Activated gamma-delta T cell (primary cell): Measurements from ENCODE around the gene TMC2.
"Not testable (repeated sequence)": the region's sequence is repeated elsewhere in the genome, so short reads cannot be mapped to it uniquely, and the experiment has no call there.

Source experiments
- DNase-seq: peaks from one replicate; lab custom pipeline; 2025; lab: John Stamatoyannopoulos, UW

Gene TMC2

GRCh38 chr20:2526218-2526583 lies 10.2 kb upstream of the TMC2 start:
- not testable (repeated sequence) for DNase-seq

DNA sequence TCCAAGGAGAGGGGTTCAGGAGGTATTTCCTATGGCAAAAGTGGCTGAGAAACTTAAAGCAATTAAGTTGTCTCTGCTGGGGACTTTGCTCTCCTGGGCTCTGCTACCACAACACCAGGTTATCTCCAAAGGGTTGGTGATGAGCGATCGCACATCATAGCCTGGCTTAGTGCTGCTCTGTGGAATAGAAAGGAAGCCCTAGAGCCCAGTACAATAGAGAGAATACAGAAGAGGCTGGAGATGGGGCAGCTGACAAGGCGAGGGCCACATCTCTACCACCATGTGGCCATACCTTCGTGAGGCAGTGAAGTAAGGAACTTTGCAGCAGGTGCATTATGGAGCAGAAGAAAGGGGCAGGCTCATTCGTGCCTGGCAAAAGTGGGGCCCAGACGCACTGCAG lies 8.6 kb upstream of the TMC2 start:
- no peak for DNase-seq

GRCh38 chr20:2528671-2529271 lies 7.6 kb upstream of the TMC2 start:
- no peak for DNase-seq

GRCh38 chr20:2533118-2533517 lies 3.3 kb upstream of the TMC2 start:
- DNase-seq, result no peak

DNA sequence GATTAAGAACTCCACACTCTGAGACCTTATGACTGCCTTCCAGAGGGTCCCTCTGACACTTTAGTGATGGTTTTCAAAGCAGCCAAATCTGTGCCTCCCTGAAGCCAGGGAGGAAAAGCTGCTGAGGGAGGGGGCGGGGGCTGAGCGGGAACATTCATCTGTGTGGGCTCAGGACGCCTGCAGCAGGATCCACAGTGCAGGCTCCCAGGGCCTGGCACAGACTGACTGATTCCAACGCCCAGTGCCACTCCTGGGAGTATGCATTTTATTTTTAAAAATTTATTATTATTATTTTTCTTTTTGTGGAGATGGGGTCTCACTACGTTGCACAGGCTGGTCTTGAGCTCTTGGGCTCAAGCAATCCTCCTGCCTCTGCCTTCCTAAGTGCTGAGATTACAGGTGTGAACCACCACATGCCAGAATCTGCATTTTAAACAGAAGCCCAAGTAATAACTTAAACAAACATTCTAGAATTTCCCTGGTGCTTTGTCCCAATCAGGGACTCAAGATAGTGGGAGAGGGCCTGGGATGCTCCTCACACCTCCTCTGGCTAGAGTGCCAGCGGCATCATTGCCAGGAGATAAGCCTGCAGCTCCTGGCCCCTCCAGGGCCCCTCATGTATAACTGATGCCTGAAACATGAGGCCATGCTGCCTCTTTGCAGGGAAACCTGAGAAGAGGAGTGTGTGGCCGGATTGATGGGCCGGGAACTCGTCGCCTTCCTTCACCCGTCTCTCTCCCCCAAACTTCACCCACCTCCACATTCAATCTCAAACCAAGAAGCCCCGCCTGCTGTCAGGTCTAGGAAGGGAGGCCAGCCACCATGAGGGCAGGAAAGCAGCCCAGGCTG lies 438 bp upstream of the TMC2 start:
- DNase-seq, result no peak

- no peak for DNase-seq
These were observed 728 bp downstream of the TMC2 start for GRCh38 chr20:2537101-2537500.

GRCh38 chr20:2538356-2538755 lies 2.0 kb downstream of the TMC2 start:
- DNase-seq, result no peak

- DNase-seq, result no peak
These were observed 2.8 kb downstream of the TMC2 start for GRCh38 chr20:2538931-2539720.

DNA sequence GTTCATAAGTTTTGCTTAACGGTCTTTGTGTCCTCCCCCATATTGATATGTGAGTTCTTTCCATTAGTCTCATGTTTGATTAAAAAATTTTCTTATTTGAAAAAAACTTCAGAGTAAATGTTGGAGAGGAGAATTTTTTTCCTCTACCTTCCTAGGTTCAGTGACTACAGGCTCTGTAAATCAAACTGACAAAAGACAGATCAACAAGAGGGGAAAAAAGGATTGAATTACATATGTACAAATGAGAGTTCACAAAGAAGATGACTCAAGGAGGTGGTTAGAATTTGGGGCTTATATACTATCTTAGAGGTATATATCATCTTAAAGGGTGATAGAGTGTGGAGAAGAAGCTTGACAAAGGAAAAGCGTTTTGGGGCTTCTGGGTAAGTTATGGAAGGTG lies 5.6 kb downstream of the TMC2 start:
- no peak for DNase-seq

- DNase-seq, result no peak
These were observed 6.0 kb downstream of the TMC2 start for GRCh38 chr20:2542361-2542760.

DNA sequence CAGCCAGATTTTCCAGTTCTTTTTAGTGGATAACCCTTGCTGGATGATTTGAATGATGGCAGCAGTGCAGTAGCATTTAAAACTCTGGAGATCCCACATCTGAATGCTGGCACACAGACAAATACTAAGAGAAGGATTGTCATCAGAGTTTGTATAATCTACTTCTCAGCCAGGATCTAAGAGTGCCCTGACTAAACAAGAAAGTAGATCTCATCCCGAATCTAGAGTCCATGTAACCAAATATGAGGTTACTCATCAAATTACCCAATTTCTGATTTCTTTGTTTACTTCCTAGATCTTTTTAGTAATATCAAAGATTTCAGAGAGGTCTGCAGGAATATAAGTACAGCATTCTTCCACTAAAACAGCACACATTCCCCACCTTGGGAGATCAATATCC lies 7.8 kb downstream of the TMC2 start:
- DNase-seq, result no peak

- DNase-seq, result no peak
These were observed 9.2 kb downstream of the TMC2 start for GRCh38 chr20:2545594-2545993.

GRCh38 chr20:2557873-2558580 lies 21.7 kb downstream of the TMC2 start:
- DNase-seq, result no peak

DNA sequence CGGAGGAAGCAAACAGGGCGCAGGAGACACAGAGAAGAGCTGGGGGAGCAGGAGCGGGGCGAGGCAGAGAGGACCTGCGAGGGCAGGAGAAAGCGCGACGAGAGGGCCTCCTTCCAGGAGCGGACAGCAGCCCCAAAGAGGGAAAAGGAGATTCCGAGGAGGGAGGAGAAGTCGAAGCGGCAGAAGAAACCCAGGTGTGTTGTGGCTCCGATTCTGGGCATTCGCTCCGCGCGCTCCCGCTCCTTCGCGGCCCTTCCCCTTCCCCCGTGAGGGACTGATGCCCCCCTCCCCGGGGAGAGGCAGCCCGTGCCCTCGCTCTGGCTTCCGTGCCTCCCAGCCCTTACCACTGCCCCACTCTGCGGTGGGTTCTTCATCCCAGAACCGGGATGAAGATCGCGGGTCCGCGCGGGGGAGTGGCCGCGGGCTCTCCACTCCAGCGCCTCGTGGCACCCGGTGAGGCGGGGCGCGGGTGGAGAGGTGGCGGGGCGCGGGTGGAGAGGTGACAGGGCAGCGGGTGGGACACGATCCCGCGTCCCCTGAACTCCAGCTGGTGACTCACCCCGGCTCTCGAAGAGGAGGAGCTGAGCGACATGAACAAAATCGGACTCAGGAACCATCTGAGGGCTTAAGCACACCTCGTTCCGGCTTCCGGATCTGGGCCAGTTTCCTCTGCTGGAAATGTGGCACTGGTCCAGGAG lies 22.4 kb downstream of the TMC2 start:
- no peak for DNase-seq

GRCh38 chr20:2559279-2559626 lies 22.9 kb downstream of the TMC2 start:
- no peak for DNase-seq

DNA sequence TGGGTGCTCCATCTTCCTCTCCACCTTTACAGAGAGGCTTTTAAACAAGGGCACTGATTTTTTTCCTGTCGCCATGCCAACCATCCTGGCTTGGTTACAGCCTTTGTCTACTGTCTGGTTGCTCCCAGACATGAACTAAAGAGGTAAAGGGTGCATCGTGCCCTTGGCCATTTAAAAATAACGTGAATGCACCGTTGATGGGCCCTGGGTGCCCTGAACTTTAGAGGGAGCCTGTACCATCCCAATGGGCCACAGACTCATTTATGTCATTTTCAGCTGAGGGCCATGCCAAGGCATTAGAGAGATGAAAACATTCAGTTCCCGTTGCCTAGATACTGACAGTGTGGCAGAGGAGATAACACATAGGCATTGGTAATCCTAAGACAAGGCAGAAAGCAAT lies 23.3 kb downstream of the TMC2 start:
- no peak for DNase-seq

DNA sequence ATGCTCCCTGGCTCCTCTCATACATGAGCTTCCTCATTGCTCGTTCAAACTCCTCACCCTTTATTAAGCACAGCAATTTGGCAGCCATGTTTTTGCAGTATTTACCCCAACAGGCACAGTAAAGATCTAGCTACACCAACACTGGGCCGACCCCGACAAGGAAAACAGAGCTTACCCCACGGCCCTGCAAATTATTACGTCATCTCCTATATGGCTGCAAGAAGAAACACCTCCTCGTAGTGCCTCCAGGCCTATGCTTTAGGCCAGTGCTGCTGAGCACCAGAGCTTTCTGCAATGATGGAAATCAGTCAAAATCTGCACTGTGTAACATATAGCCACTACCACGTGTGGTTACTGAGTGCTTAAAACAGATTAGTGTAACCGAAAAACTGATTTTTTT lies 26.7 kb downstream of the TMC2 start:
- no peak for DNase-seq

- DNase-seq, result no peak
These were observed 28.0 kb downstream of the TMC2 start for GRCh38 chr20:2564406-2564805.

GRCh38 chr20:2575682-2576081 lies 39.3 kb downstream of the TMC2 start:
- DNase-seq, result no peak

DNA sequence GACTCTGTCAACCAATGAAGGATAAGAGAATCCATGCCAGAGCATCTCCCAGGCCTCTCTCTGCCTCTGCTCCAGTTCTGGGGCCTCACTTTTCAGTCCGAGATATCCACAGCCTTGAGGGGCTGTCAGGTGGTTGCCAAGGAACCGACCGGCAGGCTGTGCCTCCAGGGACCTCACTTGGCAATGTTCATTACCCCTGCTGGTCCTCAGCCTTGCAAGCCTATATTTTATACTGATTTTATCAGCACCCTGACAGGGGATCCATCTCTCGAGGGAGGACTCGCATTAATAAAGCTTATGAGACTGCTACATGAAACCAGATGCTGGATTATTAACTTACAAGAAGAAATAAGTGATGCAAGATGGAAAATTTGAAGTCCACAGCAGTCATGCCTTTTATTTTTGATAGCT lies 39.9 kb downstream of the TMC2 start:
- DNase-seq, result no peak

DNA sequence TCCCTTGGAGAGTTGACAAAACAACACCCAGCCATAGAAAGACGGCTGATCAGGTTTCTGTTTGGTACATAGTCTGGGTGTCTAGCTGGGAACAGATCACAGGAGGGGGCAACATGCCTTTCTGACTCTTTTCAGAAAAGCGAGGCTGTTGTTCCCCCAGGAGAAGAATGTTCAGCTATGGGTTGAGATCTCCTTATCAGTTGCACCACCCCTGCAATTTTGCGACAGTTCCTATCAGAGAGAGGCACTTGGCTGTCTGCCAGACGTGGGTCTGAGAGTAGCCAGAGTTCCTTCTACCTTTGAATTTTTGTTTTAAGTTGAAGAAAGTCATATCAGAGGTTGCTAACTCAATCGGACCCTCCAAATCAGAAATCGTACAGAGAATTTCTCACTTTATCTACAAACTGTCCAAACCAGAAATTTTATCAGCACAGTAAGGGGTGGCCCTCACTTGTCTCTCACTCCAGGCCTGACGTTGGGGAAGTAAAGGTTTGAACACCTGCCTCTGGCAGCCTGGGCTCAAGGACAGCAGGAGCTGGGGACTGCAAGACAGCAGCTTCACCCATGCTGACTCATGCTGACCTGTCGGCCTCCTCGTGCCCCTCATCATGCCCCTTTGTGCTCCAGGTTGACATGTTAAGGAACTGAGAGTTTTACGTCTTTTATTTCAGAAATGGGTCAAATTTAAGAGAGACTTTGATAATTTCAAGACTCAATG lies 42.3 kb downstream of the TMC2 start:
- no peak for DNase-seq
